Smooth muscle cell (in vitro differentiated cells): Measurements from ENCODE around the gene PI4KB. TPM values are rescaled to one million over a fixed set of nuclear protein-coding genes. Genes with fewer than 3 reads are reported as not detected.

Source experiments
- DNase-seq: peaks from one replicate; lab custom pipeline; 2025; ENCODE audit not compliant: unreplicated experiment; lab: John Stamatoyannopoulos, UW
- H2AFZ ChIP-seq: fragments of 200-600 bp; sonication (generic); 2 replicates; pipeline ENCODE4 v1.6.0; 2016; ENCODE audit warnings: antibody characterized with exemption, low read depth, mild to moderate bottlenecking
- H3F3A ChIP-seq: fragments of 200-600 bp; sonication (generic); 2 replicates; pipeline ENCODE4 v1.6.0; 2017; ENCODE audit warnings: antibody characterized with exemption, low read depth
- H3K27ac ChIP-seq: fragments of 200-600 bp; sonication (generic); 2 replicates; pipeline ENCODE4 v1.5.1; 2016; ENCODE audit warnings: low read depth, mild to moderate bottlenecking
- H3K27me3 ChIP-seq: fragments of 200-600 bp; sonication (generic); 2 replicates; pipeline ENCODE4 v1.6.1; 2016; ENCODE audit warnings: low read depth, mild to moderate bottlenecking
- H3K36me3 ChIP-seq: fragments of 200-600 bp; sonication (generic); 2 replicates; pipeline ENCODE4 v1.5.1; 2016; ENCODE audit warnings: low read depth
- H3K4me1 ChIP-seq: fragments of 200-600 bp; sonication (generic); 2 replicates; pipeline ENCODE4 v1.5.1; 2016; ENCODE audit warnings: low read depth
- H3K4me2 ChIP-seq: fragments of 200-600 bp; sonication (generic); 2 replicates; pipeline ENCODE4 v1.6.0; 2016; ENCODE audit warnings: mild to moderate bottlenecking
- H3K4me3 ChIP-seq: fragments of 200-600 bp; sonication (generic); 2 replicates; pipeline ENCODE4 v1.5.1; 2016; ENCODE audit warnings: mild to moderate bottlenecking
- H3K79me2 ChIP-seq: fragments of 200-600 bp; sonication (generic); 2 replicates; pipeline ENCODE4 v1.6.0; 2016; ENCODE audit warnings: low read depth, mild to moderate bottlenecking
- H3K9ac ChIP-seq: fragments of 200-600 bp; sonication (generic); 2 replicates; pipeline ENCODE4 v1.6.0; 2016; ENCODE audit warnings: low read depth
- H3K9me3 ChIP-seq: fragments of 200-600 bp; sonication (generic); replicated peaks from 2 replicates; pipeline ENCODE4 v1.5.1; 2016; ENCODE audit warnings: low read depth
- H4K20me1 ChIP-seq: fragments of 200-600 bp; sonication (generic); 2 replicates; pipeline ENCODE4 v1.6.0; 2016; ENCODE audit warnings: low read depth
- WGBS: methylation state at CpG from one replicate; pipeline ENCODE4 v1.1.7; 2016; ENCODE audit warnings: low lambda C conversion rate; 5-methylcytosine and 5-hydroxymethylcytosine counted together
- polyA plus RNA-seq: library from polyadenylated mRNA; unstranded; fragments of >200 nt; fragmentation: Nextera tagmentation; extraction: Ambion mirVana; gene quantifications from 2 replicates; pipeline ENCODE4 v1.2.1, GENCODE V29; 2016
- total RNA-seq: library from RNA; depleted of rRNA; stranded (reverse); fragments of >200 nt; gene quantifications from 2 replicates; pipeline ENCODE4 v1.2.3, GENCODE V29; 2014
- TF ChIP-seq, protein P1 (sequence below): fragments of 200-600 bp; sonication (generic); IDR thresholded peaks from 2 replicates; pipeline ENCODE4 v1.5.1; 2017; ENCODE audit warnings: borderline replicate concordance, mild to moderate bottlenecking, antibody characterized with exemption; ENCODE audit not compliant: insufficient read depth, poor library complexity, severe bottlenecking

PI4KB gene
- total and polyA plus RNA-seq, 2 experiments from 2014 or later, result 32.2 to 46.7 TPM

DNA sequence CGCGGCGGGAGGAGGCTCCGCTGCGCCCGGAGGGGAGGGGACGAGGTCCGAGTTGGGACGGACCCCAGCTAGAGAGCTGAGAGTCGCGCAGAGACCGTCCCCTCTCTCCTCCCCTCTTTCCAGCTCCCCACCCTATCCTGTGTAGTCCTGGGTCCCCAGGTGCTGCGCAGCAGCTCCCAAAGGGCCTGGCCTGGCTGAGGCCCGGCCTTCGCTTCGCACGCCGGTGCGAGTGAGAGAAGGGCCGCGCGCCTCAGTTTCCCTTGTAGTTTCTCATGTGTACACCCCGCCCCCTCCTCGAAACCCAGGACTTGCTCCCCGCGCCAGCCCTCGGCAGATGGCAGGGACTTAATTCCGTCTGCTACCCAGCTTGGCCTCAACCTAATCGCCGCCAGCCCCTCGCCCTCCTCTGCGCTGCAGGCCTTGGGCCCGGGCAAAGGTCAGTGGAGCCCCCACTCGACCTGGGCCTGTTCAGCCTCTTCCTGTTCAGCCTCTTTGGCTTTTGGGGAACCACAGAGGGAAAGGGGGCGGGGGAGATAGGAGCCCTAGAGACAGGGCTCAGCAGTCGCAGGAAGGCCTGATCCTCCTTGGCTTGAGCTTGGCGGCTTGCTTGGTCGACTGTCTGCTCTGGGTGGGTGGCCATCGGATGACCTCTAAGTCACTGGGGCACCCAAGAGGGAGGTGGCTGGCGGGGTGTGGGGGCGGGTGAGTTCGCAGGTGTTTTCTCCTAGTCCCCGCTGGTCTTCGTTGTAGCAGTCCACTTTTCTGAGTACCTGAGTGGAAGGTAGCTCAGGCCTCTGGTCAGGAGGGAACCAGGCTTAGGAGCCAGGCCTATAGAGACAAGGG lies 44.1 kb downstream of the PI4KB start:
- TF ChIP-seq, protein P1, sequence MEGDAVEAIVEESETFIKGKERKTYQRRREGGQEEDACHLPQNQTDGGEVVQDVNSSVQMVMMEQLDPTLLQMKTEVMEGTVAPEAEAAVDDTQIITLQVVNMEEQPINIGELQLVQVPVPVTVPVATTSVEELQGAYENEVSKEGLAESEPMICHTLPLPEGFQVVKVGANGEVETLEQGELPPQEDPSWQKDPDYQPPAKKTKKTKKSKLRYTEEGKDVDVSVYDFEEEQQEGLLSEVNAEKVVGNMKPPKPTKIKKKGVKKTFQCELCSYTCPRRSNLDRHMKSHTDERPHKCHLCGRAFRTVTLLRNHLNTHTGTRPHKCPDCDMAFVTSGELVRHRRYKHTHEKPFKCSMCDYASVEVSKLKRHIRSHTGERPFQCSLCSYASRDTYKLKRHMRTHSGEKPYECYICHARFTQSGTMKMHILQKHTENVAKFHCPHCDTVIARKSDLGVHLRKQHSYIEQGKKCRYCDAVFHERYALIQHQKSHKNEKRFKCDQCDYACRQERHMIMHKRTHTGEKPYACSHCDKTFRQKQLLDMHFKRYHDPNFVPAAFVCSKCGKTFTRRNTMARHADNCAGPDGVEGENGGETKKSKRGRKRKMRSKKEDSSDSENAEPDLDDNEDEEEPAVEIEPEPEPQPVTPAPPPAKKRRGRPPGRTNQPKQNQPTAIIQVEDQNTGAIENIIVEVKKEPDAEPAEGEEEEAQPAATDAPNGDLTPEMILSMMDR, result no peak
- Histone ChIP-seq H3K9ac (peak overlapping the region; percentile 89), H3K36me3 (no peaks in the 10 kb centered on the region), H3K27ac (peak overlapping the region; percentile 93), H3K9me3 (no peaks in the 10 kb centered on the region), H3F3A (no peaks in the 10 kb centered on the region), H4K20me1 (peaks cover 48% of the 10 kb centered on the region), H2AFZ (no peak overlapping the region), H3K4me3 (peak overlapping the region; percentile 84), H3K4me1 (peaks cover 13% of the 10 kb centered on the region), H3K4me2 (peak overlapping the region; percentile 96), H3K79me2 (peaks cover 26% of the 10 kb centered on the region), H3K27me3 (no peaks in the 10 kb centered on the region)
- WGBS, result 18% methylated on average over 40 of the region's 44 CpGs
- DNase-seq, result no peak

DNA sequence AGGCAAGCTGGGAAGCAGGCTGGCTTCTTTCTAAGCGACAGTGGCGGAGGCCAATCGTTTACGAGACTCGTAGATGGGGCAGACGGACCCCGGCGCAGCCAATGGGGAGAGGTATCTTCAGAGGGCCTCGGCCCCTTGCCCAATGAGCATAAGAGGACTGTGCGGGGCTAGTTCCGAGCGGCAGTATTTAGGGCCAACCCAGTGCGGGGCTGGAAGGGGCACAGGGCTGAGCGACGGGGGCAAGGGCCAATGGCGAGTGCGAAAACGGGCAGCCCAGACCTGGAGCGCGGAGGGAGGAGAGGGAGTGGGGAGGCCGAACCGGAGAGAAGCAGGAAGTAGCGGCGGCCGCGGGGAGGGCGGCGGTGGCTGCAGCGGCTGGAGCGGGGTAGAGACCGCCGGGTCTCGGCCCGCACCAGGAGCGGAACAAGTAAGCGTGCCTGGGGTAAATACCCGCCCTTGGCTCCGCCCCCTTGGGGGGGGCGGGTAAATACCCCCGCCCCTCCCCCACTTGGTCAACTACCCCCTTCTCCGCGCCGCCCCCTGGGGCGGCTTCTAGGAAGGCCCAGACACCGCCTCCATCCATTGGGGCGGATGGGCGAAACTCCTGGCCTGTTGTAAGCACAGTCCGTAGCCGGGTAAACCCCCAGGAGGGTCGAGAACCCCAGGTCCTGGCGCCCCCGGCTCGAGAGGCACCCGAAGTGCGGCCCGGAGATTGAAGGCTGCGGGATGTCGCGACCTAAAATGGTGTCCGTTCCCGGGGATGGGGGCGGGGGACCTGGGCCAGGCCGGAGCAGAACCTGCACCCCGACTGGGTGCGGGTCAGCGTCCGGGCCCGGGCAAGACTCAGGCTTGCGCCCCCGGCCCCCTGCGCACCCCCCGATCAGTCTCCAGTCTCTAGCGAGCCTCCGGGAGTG lies 45.0 kb downstream of the PI4KB start, which contains the start of gene ZNF687:
Gene ZNF687, plus strand, starts transcription at position 331 of the 914 bp plus-strand sequence. CDS start 3,993 bp downstream, outside the sequence.
- H4K20me1 ChIP-seq, result peaks cover 40% of the 10 kb centered on the region
- no peak within 1 kb of the TSS for H2AFZ ChIP-seq
- WGBS, result 1% methylated on average over 53 of the region's 74 CpGs
- peaks cover 13% of the 10 kb centered on the region for H3K4me1 ChIP-seq
- H3K9me3 ChIP-seq, result no peaks in the 10 kb centered on the region
- H3K4me2 ChIP-seq, result peak within 1 kb of the TSS; percentile 96
- TF ChIP-seq, protein P1, result no peak
- peak within 1 kb of the TSS; percentile 89 for H3K9ac ChIP-seq
- H3F3A ChIP-seq, result no peaks in the 10 kb centered on the region
- peak within 1 kb of the TSS; percentile 84 for H3K4me3 ChIP-seq
- H3K36me3 ChIP-seq, result no peaks in the 10 kb centered on the region
- DNase-seq, result peak; percentile 96
- no peaks in the 10 kb centered on the region for H3K27me3 ChIP-seq
- peak within 1 kb of the TSS; percentile 93 for H3K27ac ChIP-seq
- H3K79me2 ChIP-seq, result peaks cover 22% of the 10 kb centered on the region

DNA sequence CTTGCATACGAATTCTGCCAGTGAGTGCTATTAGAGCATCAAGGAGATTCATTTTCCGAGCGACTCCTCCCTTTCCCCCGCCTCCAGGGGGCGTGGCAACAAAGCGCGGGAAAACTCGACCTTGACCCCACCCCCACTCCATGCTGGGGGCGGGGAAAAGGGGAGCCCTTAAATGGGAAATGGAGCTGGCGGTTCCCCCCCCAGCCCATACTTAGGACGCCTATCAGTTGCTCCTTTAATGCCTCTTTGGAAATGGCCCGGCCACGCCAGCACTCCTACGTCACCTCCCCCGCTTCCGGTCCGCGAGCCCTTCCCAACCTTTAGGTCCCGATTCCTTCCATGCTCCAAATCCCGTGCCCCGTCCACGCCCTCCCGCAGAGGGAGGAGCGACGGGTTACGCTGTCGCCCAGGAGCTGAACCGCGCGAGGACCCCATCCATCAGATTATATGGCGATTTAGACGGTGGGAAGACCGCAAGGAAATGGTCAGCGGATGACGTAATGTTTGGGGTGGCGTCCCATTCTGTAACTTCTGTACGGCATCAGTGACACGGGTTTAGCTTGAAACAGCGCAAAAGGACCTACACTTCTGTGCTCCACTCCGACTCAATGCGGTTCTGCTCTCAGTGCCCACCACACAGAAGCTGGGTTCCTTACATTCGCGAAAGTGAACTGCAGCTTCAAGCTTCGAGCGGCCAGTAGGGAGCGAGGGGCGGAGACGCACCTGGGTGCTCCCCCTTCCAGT lies 45.8 kb downstream of the PI4KB start:
- 1% methylated on average over 47 of the region's 48 CpGs for WGBS
- H3K9me3 ChIP-seq, result no peaks in the 10 kb centered on the region
- peaks cover 13% of the 10 kb centered on the region for H3K4me1 ChIP-seq
- H3F3A ChIP-seq, result no peaks in the 10 kb centered on the region
- peak overlapping the region; percentile 89 for H3K9ac ChIP-seq
- DNase-seq, result peak; percentile 96
- no peaks in the 10 kb centered on the region for H3K27me3 ChIP-seq
- H3K4me2 ChIP-seq, result peak overlapping the region; percentile 79
- peak overlapping the region; percentile 84 for H3K4me3 ChIP-seq
- no peak overlapping the region for H2AFZ ChIP-seq
- H3K27ac ChIP-seq, result peak overlapping the region; percentile 93
- H3K79me2 ChIP-seq, result peaks cover 22% of the 10 kb centered on the region
- peaks cover 32% of the 10 kb centered on the region for H4K20me1 ChIP-seq
- TF ChIP-seq, protein P1, result peak; percentile 4
- H3K36me3 ChIP-seq, result no peaks in the 10 kb centered on the region
